ENCODE data around the gene CHADL.

DNA sequence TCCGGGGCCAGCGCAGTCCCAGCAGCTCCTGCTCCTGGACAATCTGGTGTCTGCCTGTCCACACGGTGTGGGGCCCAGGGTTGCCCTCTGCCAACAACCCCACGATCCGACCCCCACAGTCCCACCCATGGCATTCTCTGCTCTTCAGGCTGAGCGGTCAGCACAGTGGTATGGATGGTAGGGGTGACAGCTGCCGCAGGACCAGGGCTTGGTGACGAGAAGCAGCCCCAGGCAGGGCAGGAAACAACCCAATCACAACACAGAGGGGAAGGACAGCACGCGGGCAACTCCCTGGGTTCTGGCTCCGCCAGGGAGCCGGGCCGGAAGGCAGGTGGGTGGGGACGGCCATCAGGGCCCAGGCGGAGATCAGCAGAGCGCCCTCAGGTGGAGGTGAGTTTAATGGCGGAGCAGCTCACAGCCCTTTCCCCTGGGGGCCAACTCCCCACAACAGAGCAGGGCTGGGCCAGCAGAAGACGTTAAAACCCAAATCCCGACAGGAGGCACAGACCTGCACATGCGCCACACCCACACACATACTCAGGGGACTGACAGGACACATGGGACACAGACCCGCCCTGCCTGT lies 5.3 kb upstream of the CHADL start:
- TF ChIP-seq, protein P1, sequence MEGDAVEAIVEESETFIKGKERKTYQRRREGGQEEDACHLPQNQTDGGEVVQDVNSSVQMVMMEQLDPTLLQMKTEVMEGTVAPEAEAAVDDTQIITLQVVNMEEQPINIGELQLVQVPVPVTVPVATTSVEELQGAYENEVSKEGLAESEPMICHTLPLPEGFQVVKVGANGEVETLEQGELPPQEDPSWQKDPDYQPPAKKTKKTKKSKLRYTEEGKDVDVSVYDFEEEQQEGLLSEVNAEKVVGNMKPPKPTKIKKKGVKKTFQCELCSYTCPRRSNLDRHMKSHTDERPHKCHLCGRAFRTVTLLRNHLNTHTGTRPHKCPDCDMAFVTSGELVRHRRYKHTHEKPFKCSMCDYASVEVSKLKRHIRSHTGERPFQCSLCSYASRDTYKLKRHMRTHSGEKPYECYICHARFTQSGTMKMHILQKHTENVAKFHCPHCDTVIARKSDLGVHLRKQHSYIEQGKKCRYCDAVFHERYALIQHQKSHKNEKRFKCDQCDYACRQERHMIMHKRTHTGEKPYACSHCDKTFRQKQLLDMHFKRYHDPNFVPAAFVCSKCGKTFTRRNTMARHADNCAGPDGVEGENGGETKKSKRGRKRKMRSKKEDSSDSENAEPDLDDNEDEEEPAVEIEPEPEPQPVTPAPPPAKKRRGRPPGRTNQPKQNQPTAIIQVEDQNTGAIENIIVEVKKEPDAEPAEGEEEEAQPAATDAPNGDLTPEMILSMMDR (optimal IDR thresholded peaks at IDR 0.05 in 1 of 3, IDR thresholded peaks at IDR 0.05 in 1 of 3, conservative IDR thresholded peaks at IDR 0.05 in 1 of 3; ENCODE audit: extremely low read depth in 1 of 3, insufficient read depth in 2 of 3, low read length in 3 of 3) = peak in 1 of 3 experiments; percentile 36
- no peak for TF ChIP-seq EZH2 (IDR thresholded peaks at IDR 0.05; ENCODE audit: low read length)
